Nephron progenitor cell (in vitro differentiated cells): ENCODE results near the gene SUCO.
A peak's percentile ranks its signal among the peaks of the same experiment; 100 is the strongest.

Source experiments
- DNase-seq: peaks from one replicate; pipeline ENCODE4 v3.0.0; 2021
- H3K27ac Mint-ChIP-seq: 2 replicates; pipeline ENCODE4 v1.8.0; 2021; ENCODE audit warnings: mild to moderate bottlenecking, moderate library complexity, mixed read lengths
- H3K27me3 Mint-ChIP-seq: 2 replicates; pipeline ENCODE4 v1.8.0; 2021; ENCODE audit warnings: mild to moderate bottlenecking, low read depth, mixed read lengths; ENCODE audit not compliant: poor library complexity
- H3K36me3 Mint-ChIP-seq: 2 replicates; pipeline ENCODE4 v1.8.0; 2021; ENCODE audit warnings: low read depth, mixed read lengths
- H3K4me1 Mint-ChIP-seq: 2 replicates; pipeline ENCODE4 v1.8.0; 2021; ENCODE audit warnings: mixed read lengths
- H3K4me3 Mint-ChIP-seq: 2 replicates; pipeline ENCODE4 v1.8.0; 2021; ENCODE audit warnings: mild to moderate bottlenecking, moderate library complexity, mixed read lengths
- H3K9me3 Mint-ChIP-seq: 2 replicates; pipeline ENCODE4 v1.8.0; 2021; ENCODE audit warnings: mild to moderate bottlenecking, moderate library complexity, mixed read lengths
- CTCF ChIP-seq: fragments of 200-600 bp; sonication (generic); IDR thresholded peaks from 2 replicates; pipeline ENCODE4 v1.5.0; 2021; ENCODE audit warnings: antibody characterized with exemption

SUCO gene

GRCh38 chr1:172545396-172546004 is 12.6 kb downstream of the SUCO start:
- H3K4me1 Mint-ChIP-seq = peaks cover 41% of the 10 kb centered on the region
- H3K27me3 Mint-ChIP-seq = no peaks in the 10 kb centered on the region
- H3K4me3 Mint-ChIP-seq = no peak overlapping the region
- no peak for TF ChIP-seq CTCF
- H3K9me3 Mint-ChIP-seq = no peaks in the 10 kb centered on the region
- H3K36me3 Mint-ChIP-seq = peaks cover 11% of the 10 kb centered on the region
- H3K27ac Mint-ChIP-seq = no peak overlapping the region
- DNase-seq = no peak

GRCh38 chr1:172547071-172547470 is 14.1 kb downstream of the SUCO start:
- Mint-ChIP-seq H3K27me3 (no peaks in the 10 kb centered on the region), H3K36me3 (no peaks in the 10 kb centered on the region), H3K9me3 (no peaks in the 10 kb centered on the region), H3K27ac (no peak overlapping the region), H3K4me3 (no peak overlapping the region), H3K4me1 (peaks cover 35% of the 10 kb centered on the region)
- DNase-seq = no peak
- TF ChIP-seq CTCF = no peak

- H3K36me3 Mint-ChIP-seq = no peaks in the 10 kb centered on the region
- H3K9me3 Mint-ChIP-seq = no peaks in the 10 kb centered on the region
- H3K27me3 Mint-ChIP-seq = no peaks in the 10 kb centered on the region
- no peak overlapping the region for H3K4me3 Mint-ChIP-seq
- peak overlapping the region; percentile 64 for H3K27ac Mint-ChIP-seq
- no peak for DNase-seq
- no peak for TF ChIP-seq CTCF
- peaks cover 25% of the 10 kb centered on the region for H3K4me1 Mint-ChIP-seq
Measured at GRCh38 chr1:172549621-172550280, 16.8 kb downstream of the SUCO start.

GRCh38 chr1:172551279-172551678 is 18.3 kb downstream of the SUCO start:
- H3K27me3 Mint-ChIP-seq = no peaks in the 10 kb centered on the region
- H3K9me3 Mint-ChIP-seq = no peaks in the 10 kb centered on the region
- peaks cover 4% of the 10 kb centered on the region for H3K36me3 Mint-ChIP-seq
- peaks cover 25% of the 10 kb centered on the region for H3K4me1 Mint-ChIP-seq
- DNase-seq = no peak
- H3K4me3 Mint-ChIP-seq = no peak overlapping the region
- peak overlapping the region; percentile 1 for H3K27ac Mint-ChIP-seq
- TF ChIP-seq CTCF = no peak

GRCh38 chr1:172554915-172555314 is 22.0 kb downstream of the SUCO start:
- Mint-ChIP-seq H3K9me3 (no peaks in the 10 kb centered on the region), H3K27ac (no peak overlapping the region), H3K4me1 (peaks cover 9% of the 10 kb centered on the region), H3K4me3 (no peak overlapping the region), H3K27me3 (no peaks in the 10 kb centered on the region), H3K36me3 (peaks cover 33% of the 10 kb centered on the region)
- DNase-seq = no peak
- TF ChIP-seq CTCF = no peak

- TF ChIP-seq CTCF = no peak
- Mint-ChIP-seq H3K36me3 (peaks cover 46% of the 10 kb centered on the region), H3K27me3 (no peaks in the 10 kb centered on the region), H3K9me3 (no peaks in the 10 kb centered on the region), H3K27ac (no peak overlapping the region), H3K4me1 (peaks cover 1% of the 10 kb centered on the region), H3K4me3 (no peak overlapping the region)
- no peak for DNase-seq
Measured at GRCh38 chr1:172556461-172556860, 23.5 kb downstream of the SUCO start.
